ENCODE data around the gene ENO1. TPM values are rescaled to one million over a fixed set of nuclear protein-coding genes. Genes with fewer than 3 reads are reported as not detected.

Gene ENO1
- total RNA-seq, 1 donor from 2014 or later = 828 TPM

DNA sequence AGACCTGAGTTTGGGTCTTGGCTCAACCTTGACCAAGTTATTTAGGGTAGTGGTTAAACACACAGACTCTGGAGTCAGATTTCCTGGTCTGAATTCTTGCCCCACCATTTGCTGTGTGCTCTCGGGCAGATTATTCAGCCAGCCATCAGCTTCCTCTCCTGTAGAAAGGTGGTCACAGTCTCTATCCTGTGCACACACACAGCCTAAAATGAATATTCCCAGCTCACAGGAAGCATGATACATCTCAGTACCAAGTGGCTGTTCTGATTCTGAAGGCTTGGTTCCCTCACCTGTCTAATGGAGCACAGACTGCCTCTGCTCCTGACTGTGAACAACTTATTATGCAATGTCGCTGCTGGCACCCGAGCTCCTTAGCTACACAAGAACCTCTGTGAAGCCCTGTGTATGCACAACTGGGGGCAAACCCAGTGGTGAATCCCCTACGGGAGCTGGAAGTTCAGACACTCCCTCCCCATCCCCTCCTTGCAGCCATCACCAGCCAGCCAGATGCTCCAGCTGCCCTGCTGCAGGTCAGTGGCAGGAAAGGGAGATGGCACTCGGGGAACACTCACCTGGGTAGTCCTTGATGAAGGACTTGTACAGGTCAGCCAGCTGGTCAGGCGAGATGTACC lies 13.7 kb downstream of the ENO1 start:
- H3K27ac Mint-ChIP-seq = no peak overlapping the region
- no peaks in the 10 kb centered on the region for H3K27me3 Mint-ChIP-seq
- no peak for DNase-seq (ENCODE audit: extremely low spot score, unreplicated experiment)
- no peak overlapping the region for H3K4me3 Mint-ChIP-seq
- peaks cover 10% of the 10 kb centered on the region for H3K4me1 Mint-ChIP-seq (ENCODE audit: unreplicated experiment)
- TF ChIP-seq, protein P1, sequence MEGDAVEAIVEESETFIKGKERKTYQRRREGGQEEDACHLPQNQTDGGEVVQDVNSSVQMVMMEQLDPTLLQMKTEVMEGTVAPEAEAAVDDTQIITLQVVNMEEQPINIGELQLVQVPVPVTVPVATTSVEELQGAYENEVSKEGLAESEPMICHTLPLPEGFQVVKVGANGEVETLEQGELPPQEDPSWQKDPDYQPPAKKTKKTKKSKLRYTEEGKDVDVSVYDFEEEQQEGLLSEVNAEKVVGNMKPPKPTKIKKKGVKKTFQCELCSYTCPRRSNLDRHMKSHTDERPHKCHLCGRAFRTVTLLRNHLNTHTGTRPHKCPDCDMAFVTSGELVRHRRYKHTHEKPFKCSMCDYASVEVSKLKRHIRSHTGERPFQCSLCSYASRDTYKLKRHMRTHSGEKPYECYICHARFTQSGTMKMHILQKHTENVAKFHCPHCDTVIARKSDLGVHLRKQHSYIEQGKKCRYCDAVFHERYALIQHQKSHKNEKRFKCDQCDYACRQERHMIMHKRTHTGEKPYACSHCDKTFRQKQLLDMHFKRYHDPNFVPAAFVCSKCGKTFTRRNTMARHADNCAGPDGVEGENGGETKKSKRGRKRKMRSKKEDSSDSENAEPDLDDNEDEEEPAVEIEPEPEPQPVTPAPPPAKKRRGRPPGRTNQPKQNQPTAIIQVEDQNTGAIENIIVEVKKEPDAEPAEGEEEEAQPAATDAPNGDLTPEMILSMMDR (conservative IDR thresholded peaks at IDR 0.05) = no peak
- H3K9me3 Mint-ChIP-seq = no peaks in the 10 kb centered on the region
- H3K36me3 Mint-ChIP-seq = peaks cover 26% of the 10 kb centered on the region

DNA sequence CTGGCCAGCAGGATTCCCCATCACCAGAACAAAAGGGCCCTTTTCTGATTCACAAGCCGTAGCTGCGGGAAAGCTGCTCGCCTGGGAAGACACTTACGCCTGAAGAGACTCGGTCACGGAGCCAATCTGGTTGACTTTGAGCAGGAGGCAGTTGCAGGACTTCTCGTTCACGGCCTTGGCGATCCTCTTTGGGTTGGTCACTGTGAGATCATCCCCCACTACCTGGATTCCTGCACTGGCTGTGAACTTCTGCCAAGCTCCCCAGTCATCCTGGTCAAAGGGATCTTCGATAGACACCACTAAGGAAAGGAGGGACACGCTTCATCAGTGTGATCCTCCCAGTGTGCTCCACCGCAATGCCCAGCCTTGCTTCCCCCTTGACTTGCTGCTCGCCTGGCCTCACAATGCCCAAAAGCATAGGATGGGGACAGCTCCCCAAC lies 14.7 kb downstream of the ENO1 start:
- H3K27ac Mint-ChIP-seq = no peak overlapping the region
- no peaks in the 10 kb centered on the region for H3K27me3 Mint-ChIP-seq
- no peak overlapping the region for H3K4me3 Mint-ChIP-seq
- H3K4me1 Mint-ChIP-seq (ENCODE audit: unreplicated experiment) = peaks cover 11% of the 10 kb centered on the region
- DNase-seq (ENCODE audit: extremely low spot score, unreplicated experiment) = no peak
- H3K9me3 Mint-ChIP-seq = no peaks in the 10 kb centered on the region
- TF ChIP-seq, protein P1 (conservative IDR thresholded peaks at IDR 0.05) = no peak
- peaks cover 26% of the 10 kb centered on the region for H3K36me3 Mint-ChIP-seq

DNA sequence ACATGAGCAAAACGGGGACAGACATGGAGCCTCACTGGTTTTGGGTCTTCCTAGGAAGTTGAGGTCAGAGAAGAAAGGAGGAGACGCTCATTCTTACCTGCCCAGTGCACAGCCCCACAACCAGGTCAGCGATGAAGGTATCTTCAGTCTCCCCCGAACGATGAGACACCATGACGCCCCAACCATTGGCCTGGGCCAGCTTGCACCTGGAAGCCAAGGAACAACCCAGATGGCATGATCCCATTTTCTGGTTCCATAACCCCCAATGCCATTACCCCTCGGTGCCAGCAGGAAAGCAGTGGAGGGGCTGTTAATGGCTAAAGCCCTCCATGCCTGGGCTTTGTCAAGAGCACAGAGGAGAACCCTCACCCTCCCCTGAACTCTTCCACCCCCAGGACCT lies 15.3 kb downstream of the ENO1 start:
- TF ChIP-seq, protein P1 (conservative IDR thresholded peaks at IDR 0.05) = no peak
- H3K27me3 Mint-ChIP-seq = no peaks in the 10 kb centered on the region
- no peak overlapping the region for H3K27ac Mint-ChIP-seq
- peaks cover 30% of the 10 kb centered on the region for H3K36me3 Mint-ChIP-seq
- H3K4me1 Mint-ChIP-seq (ENCODE audit: unreplicated experiment) = peaks cover 17% of the 10 kb centered on the region
- no peaks in the 10 kb centered on the region for H3K9me3 Mint-ChIP-seq
- H3K4me3 Mint-ChIP-seq = no peak overlapping the region
- DNase-seq (ENCODE audit: extremely low spot score, unreplicated experiment) = no peak

DNA sequence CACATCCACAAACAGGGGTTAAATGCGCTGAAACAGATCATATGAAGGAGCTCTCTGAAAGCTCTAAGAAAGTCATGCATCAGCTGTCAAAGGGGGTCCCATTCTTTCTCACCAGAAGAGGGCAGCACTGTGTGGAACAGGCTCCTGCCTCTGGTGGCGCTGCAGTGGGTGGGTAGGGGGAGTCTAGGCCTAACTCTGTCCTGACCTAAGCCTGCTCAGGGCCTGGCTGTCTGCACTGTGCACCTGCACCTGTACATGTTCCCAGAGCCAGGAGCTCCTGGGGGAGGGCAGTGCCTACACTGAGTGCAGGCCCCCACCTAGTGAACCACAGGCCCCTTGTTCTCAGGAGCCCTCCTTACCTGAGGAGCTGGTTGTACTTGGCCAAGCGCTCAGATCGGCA lies 16.0 kb downstream of the ENO1 start:
- no peak for DNase-seq (ENCODE audit: extremely low spot score, unreplicated experiment)
- peaks cover 19% of the 10 kb centered on the region for H3K4me1 Mint-ChIP-seq (ENCODE audit: unreplicated experiment)
- no peaks in the 10 kb centered on the region for H3K27me3 Mint-ChIP-seq

DNA sequence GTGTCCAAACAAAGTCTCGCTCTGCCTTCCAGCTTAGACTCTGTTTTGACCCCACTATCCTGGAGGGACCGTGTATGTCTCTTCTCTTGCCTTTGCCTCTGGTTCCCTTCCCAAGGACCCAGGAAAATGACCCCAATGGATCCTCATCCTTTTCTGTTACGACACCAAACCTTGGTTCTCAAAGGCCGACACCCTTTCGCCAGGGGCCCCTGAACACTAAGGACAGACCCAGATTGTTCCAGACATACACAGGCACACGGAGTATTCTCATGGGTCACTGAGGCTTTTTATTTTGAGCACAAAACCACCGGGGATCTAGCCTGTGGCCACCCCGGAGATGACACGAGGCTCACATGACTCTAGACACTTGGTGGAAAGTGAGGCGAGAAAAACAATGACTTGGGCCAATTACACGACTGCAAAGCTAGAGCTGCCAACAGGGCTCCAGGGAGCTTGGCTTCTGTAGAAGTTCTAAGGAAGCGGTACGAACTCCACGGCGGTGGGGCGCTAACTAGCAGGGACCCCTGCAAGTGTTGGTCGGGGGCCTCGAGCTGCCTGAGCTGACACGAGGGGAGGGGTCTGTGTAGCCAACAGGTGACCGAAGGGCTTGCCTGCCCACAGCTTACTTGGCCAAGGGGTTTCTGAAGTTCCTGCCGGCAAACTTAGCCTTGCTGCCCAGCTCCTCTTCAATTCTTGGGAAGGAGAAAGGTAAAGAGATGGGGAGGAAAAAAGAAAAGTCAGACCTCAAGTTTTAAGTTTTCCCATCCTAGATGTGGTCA lies 17.6 kb downstream of the ENO1 start:
- peaks cover 19% of the 10 kb centered on the region for H3K4me1 Mint-ChIP-seq (ENCODE audit: unreplicated experiment)
- H3K9me3 Mint-ChIP-seq = no peaks in the 10 kb centered on the region
- H3K27me3 Mint-ChIP-seq = no peaks in the 10 kb centered on the region

More for the DNA sequence above, 16.0 kb downstream of the ENO1 start:
- H3K4me3 Mint-ChIP-seq = no peak overlapping the region
- H3K27ac Mint-ChIP-seq = no peak overlapping the region
- TF ChIP-seq, protein P1 (conservative IDR thresholded peaks at IDR 0.05) = peak; percentile 77
- H3K36me3 Mint-ChIP-seq = peaks cover 27% of the 10 kb centered on the region
- no peaks in the 10 kb centered on the region for H3K9me3 Mint-ChIP-seq

More for the DNA sequence above, 17.6 kb downstream of the ENO1 start:
- H3K27ac Mint-ChIP-seq = peak overlapping the region; percentile 23
- H3K36me3 Mint-ChIP-seq = peaks cover 23% of the 10 kb centered on the region
- no peak for DNase-seq (ENCODE audit: extremely low spot score, unreplicated experiment)
- TF ChIP-seq, protein P1 (conservative IDR thresholded peaks at IDR 0.05) = no peak
- H3K4me3 Mint-ChIP-seq = no peak overlapping the region

Data from type B pancreatic cell (in vitro differentiated cells).